GM21528 (cell line): ENCODE results near the gene IVD.
A peak's percentile ranks its signal among the peaks of the same experiment; 100 is the strongest.

Experiments used
- ATAC-seq: cut with Tn5 transposase; IDR thresholded peaks from one replicate; pipeline ENCODE4 v1.9.1; 2021; ENCODE audit warnings: mild to moderate bottlenecking, moderate library complexity; ENCODE audit not compliant: unreplicated experiment, low FRiP score

IVD gene

DNA sequence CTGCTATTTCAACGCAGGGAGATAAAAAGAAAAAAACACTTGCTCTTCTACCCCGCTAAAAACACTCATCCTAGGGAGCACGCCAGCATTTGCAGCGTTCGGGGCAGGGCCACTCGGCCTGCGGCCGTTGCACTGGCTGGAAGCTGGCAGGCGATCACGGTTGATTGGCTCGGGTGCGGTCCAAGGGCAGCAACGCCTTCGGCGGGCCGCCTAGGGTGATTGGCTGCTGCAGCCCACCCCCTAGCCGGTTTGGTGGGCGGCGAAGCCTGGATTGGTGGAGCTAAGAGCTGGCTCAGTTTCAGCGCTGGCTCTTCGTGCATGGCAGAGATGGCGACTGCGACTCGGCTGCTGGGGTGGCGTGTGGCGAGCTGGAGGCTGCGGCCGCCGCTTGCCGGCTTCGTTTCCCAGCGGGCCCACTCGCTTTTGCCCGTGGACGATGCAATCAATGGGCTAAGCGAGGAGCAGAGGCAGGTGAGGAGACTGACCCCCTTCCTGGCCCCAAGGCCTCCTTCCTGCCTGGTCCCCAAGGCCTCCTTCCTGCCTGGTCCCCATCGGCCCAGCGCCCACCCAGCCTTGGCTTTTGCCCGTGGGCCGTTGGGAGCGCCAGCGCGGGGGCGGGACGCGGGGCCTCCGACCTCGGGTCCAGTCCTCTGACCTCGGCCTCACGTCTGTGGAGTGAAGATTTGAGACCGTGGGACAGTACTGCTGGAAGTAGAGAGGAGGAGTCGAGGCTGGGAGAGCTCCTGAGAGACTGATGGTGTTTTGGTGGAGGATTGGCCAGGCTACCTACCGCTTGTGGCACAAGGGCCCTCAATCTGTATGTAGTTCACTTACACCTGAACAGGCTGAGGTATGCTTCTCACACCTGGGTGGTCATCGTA lies at the start of gene IVD:
TSS of gene IVD (plus strand) at position 295 of the 881 bp plus-strand sequence. CDS start at position 328, 33 bp downstream.
- peak; percentile 84 for ATAC-seq

DNA sequence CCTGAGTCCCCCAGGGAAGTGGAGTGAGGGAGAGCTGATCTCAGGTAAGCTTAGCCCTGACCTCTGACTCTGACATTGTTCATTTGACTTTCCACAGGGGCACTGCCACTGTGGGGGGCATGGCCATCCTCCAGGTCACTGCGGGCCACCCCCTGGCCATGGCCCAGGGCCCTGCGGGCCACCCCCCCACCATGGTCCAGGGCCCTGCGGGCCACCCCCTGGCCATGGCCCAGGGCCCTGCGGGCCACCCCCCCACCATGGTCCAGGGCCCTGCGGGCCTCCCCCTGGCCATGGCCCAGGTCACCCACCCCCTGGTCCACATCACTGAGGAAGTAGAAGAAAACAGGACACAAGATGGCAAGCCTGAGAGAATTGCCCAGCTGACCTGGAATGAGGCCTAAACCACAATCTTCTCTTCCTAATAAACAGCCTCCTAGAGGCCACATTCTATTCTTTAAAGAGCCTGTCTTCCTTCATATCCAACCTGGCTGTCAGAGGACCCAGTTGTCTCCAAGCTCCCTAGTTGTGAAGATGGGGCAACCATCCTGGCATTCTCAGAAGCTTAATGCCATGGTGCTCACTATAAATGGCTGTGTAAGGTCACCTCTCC lies 49.5 kb upstream of the IVD start:
- ATAC-seq, result no peak

DNA sequence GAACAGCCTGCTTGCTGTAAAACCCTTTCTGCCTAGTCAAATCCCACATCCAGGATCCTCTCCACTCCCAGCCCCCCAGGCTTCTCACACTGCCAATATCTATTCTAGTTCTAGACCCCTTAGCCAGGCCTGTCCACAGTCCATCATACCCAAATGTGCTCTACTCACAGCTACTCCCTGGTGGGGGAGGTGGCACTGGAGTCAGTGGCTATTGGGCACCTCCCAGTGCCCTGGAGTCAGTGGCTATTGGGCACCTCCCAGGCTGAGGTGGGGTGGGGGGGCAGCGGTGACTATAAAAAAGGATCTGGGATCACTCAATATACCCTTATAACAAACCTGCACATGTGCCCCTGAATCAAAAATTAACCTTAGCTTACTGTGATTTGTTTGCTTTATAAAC lies 48.3 kb upstream of the IVD start:
- ATAC-seq, result no peak

DNA sequence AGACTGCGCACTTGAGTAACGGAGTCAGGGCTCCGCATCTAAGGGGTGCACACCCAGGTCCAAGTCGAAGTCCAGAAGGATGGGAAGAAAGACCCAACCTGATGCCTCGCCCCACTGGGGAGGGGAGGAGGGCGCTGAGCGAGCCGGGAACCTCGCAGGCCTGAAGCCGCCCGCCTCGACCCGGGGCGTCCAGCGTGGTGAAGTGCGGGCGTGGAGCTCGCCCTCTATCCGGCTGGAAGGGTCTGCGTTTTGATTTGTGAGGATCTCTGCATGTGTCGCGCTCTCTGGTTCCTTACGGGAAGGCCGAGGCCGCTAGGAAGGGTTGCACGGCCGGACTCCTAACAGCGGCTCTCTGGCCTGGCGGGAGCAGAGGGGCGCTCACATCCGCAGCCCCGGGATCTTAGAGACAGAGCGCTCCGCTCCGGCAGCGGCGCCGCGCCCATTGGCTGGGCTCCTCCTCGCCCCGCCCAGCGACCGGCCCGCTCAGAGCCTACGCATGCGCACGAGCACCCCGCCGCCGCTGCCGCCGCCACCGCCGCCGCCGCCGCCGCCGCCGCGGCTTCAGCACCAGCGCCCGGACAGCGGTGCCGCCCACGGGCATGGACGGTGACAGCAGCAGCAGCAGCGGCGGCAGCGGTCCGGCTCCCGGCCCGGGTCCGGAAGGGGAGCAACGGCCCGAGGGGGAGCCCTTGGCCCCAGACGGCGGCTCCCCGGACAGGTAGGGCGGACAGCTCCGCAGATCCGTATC lies 47.7 kb upstream of the IVD start, which contains the start of gene DISP2:
TSS of gene DISP2 (plus strand) at position 497 of the 748 bp plus-strand sequence. CDS start at position 600, 103 bp downstream.
- ATAC-seq, result peak; percentile 66

DNA sequence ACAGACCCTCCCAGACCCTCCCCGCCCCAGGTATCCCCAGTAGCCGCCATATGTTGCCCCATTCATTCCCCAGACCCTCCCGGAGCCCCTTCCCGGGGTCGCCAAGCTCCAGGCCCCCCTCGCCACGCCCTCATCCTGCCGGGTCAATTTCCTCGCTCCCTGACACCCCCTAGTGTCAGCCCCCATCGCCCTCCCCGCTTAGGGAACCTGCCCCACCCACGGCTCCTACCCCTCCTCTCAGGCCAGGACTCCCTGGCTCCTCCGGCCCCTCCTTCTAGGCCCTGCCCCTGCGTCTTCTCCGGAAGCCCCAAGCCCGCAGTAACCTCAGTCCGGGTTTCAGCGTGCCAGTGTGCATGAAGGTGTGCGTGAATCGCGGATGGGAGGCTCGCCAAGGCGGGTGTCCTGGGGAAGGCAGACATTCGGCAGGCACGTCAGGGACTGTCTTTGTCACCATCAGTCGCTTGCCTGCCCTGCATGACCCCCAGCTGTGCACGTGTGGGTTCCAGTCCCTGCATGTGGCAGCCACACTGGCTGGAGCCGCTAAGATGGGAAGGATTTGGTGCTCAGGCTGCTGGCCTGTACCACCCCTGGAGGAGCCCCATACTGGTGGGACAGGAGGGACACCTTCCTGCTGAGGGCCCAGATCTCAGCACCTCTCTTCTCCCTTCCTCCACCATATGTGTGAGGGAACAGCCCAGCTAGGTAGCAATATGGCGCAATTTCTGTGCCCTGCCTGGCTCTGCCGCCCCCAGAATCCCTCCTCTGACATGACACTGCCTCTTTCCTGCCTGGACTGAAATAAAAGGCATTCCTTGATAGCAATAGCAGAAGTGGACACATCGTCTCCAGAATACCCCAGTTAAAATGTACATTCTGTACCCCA lies 46.9 kb upstream of the IVD start:
- ATAC-seq, result no peak

DNA sequence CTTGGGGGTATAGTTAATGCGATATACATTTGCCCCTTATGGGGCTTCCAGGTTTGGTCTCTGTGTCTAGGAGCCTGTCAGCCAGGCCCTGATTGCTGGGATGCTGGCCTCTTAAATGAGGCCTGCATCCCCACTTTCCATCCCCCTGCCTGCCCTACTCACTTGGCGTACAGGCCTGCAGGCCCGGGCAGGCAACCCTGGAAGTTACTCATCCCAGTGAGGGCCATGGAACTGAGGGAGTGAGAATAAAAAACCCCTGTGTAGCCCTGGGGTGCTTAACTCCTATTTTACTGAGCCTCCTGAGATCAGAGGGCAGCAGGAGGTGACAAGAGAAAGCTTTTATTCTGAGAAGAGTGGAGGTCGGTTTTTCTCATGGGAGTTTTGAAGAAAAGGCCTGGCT lies 45.6 kb upstream of the IVD start:
- ATAC-seq, result no peak

GRCh38 chr15:40361640-40362039 lies 44.0 kb upstream of the IVD start:
- no peak for ATAC-seq

GRCh38 chr15:40363611-40364010 lies 42.0 kb upstream of the IVD start:
- no peak for ATAC-seq

DNA sequence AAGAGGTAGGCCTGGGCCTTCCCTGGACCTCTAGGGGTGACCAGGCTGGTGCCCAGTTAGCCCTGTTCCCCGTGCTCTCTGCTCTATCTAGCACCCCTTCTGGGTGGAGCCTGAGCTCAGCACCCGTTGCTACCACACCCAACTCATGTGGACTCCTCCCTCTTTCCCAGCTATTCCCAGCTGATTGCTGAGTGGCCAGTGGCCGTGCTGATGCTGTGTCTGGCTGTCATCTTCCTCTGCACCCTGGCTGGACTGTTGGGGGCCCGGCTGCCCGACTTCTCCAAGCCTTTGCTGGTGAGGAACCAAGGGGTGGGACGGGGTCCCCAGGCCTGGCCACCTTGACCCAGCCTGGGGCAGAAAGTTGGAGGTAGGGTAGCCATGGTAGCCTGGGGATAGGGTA lies 41.3 kb upstream of the IVD start:
- no peak for ATAC-seq

GRCh38 chr15:40365016-40365415 lies 40.6 kb upstream of the IVD start:
- ATAC-seq, result no peak

GRCh38 chr15:40365624-40366456 lies 39.8 kb upstream of the IVD start:
- no peak for ATAC-seq

GRCh38 chr15:40366457-40367370 lies 38.9 kb upstream of the IVD start:
- no peak for ATAC-seq

DNA sequence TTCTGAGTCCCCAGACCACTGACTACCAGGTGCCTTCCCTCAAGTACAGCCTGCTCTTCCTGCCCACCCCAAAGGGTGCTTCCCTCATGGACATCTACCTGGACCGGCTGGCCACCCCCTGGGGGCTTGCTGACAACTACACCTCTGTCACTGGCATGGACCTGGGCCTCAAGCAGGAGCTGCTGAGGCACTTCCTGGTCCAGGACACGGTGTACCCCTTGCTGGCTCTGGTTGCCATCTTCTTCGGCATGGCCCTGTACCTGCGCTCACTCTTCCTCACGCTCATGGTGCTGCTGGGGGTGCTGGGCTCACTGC lies 38.3 kb upstream of the IVD start:
- no peak for ATAC-seq

GRCh38 chr15:40367686-40368611 lies 37.6 kb upstream of the IVD start:
- ATAC-seq, result peak; percentile 77

DNA sequence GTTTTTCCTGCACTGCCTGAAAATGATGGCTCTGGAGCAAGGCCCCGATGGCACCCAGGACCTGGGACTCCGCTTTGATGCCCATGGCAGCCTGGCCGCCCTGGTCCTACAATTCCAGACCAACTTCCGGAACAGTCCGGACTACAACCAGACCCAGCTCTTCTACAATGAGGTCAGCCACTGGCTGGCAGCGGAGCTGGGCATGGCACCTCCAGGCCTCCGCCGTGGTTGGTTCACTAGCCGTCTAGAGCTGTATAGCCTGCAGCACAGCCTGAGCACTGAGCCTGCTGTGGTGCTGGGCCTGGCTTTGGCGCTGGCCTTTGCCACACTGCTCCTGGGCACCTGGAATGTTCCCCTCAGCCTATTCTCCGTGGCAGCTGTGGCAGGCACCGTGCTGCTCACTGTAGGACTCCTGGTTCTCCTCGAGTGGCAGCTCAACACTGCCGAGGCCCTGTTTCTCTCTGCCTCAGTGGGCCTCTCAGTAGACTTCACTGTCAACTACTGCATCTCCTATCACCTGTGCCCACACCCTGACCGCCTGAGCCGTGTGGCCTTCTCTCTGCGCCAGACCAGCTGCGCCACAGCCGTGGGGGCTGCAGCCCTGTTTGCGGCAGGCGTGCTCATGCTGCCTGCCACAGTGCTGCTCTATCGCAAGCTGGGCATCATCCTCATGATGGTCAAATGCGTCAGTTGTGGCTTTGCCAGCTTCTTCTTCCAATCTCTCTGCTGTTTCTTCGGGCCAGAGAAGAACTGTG lies 36.7 kb upstream of the IVD start:
- no peak for ATAC-seq

GRCh38 chr15:40369474-40369869 lies 36.1 kb upstream of the IVD start:
- ATAC-seq, result no peak

- ATAC-seq, result no peak
These were observed 35.6 kb upstream of the IVD start for GRCh38 chr15:40369971-40370370.
